Kidney (tissue), 14 donors: ENCODE data around the gene ASB1. TPM values are rescaled to one million over a fixed set of nuclear protein-coding genes. Genes with fewer than 3 reads are reported as not detected.

ENCODE experiments used
- DNase-seq, 5 donors: peaks; one replicate each; pipeline ENCODE4 v3.0.0-alpha.2; 2013 to 2020
- FAIRE-seq: peaks from 2 replicates; lab custom pipeline; 2012; peaks lifted over from hg19 to GRCh38; lab: Jason Lieb, UNC
- H3K27ac ChIP-seq, 2 donors: one replicate each; pipeline ENCODE4 v1.7.0; 2013; ENCODE audit warnings: low read depth in 2 of 2, low read length in 2 of 2, inconsistent platforms in 1 of 2
- H3K27me3 ChIP-seq: one replicate; pipeline ENCODE4 v1.7.1; 2013; ENCODE audit warnings: low read length, inconsistent platforms; ENCODE audit not compliant: control insufficient read depth, insufficient read depth
- H3K36me3 ChIP-seq, 3 donors: one replicate each; pipeline versions ENCODE4 v1.7.0 to v1.7.1; 2013; ENCODE audit warnings: low read length in 3 of 3, control low read depth in 1 of 3, inconsistent platforms in 1 of 3; ENCODE audit not compliant: insufficient read depth in 3 of 3, control insufficient read depth in 2 of 3
- H3K4me1 ChIP-seq, 3 donors: one replicate each; pipeline versions ENCODE4 v1.7.0 to v1.7.1; 2013; ENCODE audit warnings: low read length in 3 of 3, inconsistent platforms in 1 of 3, low read depth in 1 of 3; ENCODE audit not compliant: control insufficient read depth in 2 of 3, insufficient read depth in 2 of 3
- H3K4me3 ChIP-seq, 3 donors: one replicate each; pipeline versions ENCODE4 v1.7.0 to v1.8.1; 2013; ENCODE audit warnings: low read length in 3 of 3, control low read depth in 1 of 3, inconsistent platforms in 1 of 3
- H3K9ac ChIP-seq, 3 donors: one replicate each; pipeline versions ENCODE4 v1.7.0 to v1.7.1; 2013; ENCODE audit warnings: low read length in 3 of 3, control low read depth in 1 of 3, inconsistent platforms in 1 of 3
- H3K9me3 ChIP-seq, 3 donors: one replicate each; pipeline versions ENCODE4 v1.7.0 to v1.7.1; 2013; ENCODE audit warnings: low read length in 3 of 3, control low read depth in 1 of 3, inconsistent platforms in 1 of 3; ENCODE audit not compliant: control insufficient read depth in 2 of 3, insufficient read depth in 1 of 3
- CTCF ChIP-seq: IDR thresholded peaks from 3 replicates; pipeline ENCODE4 v1.5.1; 2012; ENCODE audit warnings: mild to moderate bottlenecking, moderate library complexity, borderline replicate concordance; ENCODE audit not compliant: insufficient read depth; ENCODE audit errors: extremely low read depth
- intact Hi-C: fragments of 100-400 bp; cut with DNase I; formaldehyde crosslinking; loops from one replicate; pipeline ENCODE4 v1.11.1; 2022
- polyA plus RNA-seq: library from polyadenylated mRNA; stranded (reverse); fragments of 350-450 nt; fragmentation: Illumina TruSeq; extraction: RNeasy Lipid Tissue Mini Kit (QIAGEN cat#74804); gene quantifications from one replicate; pipeline ENCODE4 v1.2.3, GENCODE V29; 2014; ENCODE audit warnings: low read depth, low replicate concordance; ENCODE audit not compliant: insufficient read depth
- total RNA-seq: library from RNA; stranded (reverse); fragmentation: NEBNext Ultra II Directional; extraction: Animal tissue kit (Norgen Biotek cat#: 25700); gene quantifications from one replicate; pipeline ENCODE4 v1.2.1, GENCODE V29; 2021
- donor health status: control.
- donor health status: control.
- donor health status: control.
- donor health status: control.
- donor health status: control.
- donor health status: DM: yes; HTN: yes; CAD: no.
- donor health status: Normal renal cell carcinoma (clear cell type).

Gene ASB1
- total and polyA plus RNA-seq, 2 donors from 2014 or later = 28.1 to 29.4 TPM

DNA sequence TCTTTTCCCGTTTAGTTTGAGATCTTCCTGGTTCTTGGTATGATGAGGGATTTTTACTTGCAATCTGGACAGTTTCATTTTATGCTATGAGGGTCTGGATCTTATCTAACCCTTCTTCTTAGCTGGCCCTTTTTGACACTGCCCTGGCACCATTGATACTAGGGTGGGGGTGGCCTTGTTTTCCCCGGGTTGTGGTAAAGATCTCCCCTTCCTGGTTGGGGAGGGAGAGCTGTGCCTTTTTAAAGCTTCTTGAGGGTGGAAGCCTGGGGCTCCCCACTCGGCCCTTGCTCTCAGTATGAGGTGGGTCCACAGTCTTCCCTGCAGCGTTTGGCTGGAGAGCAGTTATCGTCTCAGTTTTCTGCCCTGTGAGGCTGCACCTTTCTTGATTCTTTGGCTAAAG, 66.1 kb downstream of the ASB1 start:
- Histone ChIP-seq H3K9ac (no peak overlapping the region), H3K27me3 (no peaks in the 10 kb centered on the region), H3K4me1 (no peaks in the 10 kb centered on the region), H3K36me3 (no peaks in the 10 kb centered on the region), H3K9me3 (no peaks in the 10 kb centered on the region), H3K4me3 (no peak overlapping the region), H3K27ac (no peak overlapping the region)
- FAIRE-seq (no peak), DNase-seq (no peak)
- intact Hi-C loops = no loop called here
- TF ChIP-seq CTCF = no peak

- no peaks in the 10 kb centered on the region for H3K4me1 ChIP-seq
- intact Hi-C loops = no loop called here
- H3K9me3 ChIP-seq = no peaks in the 10 kb centered on the region
- no peaks in the 10 kb centered on the region for H3K36me3 ChIP-seq
- TF ChIP-seq CTCF = no peak
- FAIRE-seq = no peak
- H3K4me3 ChIP-seq = no peak overlapping the region
- no peak for DNase-seq
- no peak overlapping the region for H3K27ac ChIP-seq
- H3K9ac ChIP-seq = no peak overlapping the region
- no peaks in the 10 kb centered on the region for H3K27me3 ChIP-seq
These were observed 66.7 kb downstream of the ASB1 start for GRCh38 chr2:238493411-238493810.

DNA sequence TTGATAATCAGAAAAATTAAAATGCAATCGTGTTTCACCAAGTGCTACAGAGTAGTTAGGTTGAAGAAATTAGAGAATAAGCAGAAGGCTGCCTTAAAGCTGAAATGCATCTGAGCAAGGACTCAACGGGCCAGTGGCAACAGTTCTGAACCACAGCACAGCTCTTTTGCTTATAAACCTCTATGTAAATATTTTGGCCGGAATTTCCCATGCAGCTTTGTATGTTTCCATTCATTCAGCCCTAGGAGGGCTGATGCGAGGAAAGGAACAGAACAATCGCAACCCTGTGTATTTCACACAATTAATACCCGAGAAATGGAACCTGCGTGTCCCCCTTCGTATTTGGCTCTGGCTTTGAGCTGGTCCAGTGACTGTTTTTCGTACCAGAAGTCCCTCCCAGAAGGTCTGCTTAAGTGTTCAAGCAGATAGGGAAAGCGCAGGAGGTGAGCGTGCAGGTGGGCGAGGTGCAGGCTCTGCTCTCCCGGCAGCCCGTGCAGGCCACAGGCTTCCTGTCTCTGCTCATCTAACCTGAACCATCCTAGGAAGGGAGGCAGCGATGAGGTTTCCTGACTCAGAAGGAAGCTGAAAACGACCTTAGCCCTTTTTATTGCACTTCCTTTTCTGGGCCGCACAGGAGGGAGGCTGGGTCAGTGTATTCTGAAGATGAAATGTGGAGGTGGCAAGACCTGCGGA, 67.3 kb downstream of the ASB1 start:
- no peaks in the 10 kb centered on the region for H3K4me1 ChIP-seq
- no peaks in the 10 kb centered on the region for H3K36me3 ChIP-seq
- no peak overlapping the region for H3K9ac ChIP-seq
- no peaks in the 10 kb centered on the region for H3K27me3 ChIP-seq
- FAIRE-seq (no peak), DNase-seq (peak in 1 of 5 donors; percentile 34)
- intact Hi-C loops = no loop called here
- H3K4me3 ChIP-seq = no peak overlapping the region
- no peak for TF ChIP-seq CTCF
- no peaks in the 10 kb centered on the region for H3K9me3 ChIP-seq
- H3K27ac ChIP-seq = no peak overlapping the region

- no peaks in the 10 kb centered on the region for H3K27me3 ChIP-seq
- H3K9me3 ChIP-seq = no peaks in the 10 kb centered on the region
- TF ChIP-seq CTCF = no peak
- FAIRE-seq (no peak), DNase-seq (no peak)
- no peaks in the 10 kb centered on the region for H3K4me1 ChIP-seq
- H3K9ac ChIP-seq = no peak overlapping the region
- intact Hi-C loops = no loop called here
- H3K36me3 ChIP-seq = no peaks in the 10 kb centered on the region
- H3K27ac ChIP-seq = no peak overlapping the region
- no peak overlapping the region for H3K4me3 ChIP-seq
These were observed 67.8 kb downstream of the ASB1 start for GRCh38 chr2:238494573-238494961.
